Parietal lobe (tissue), 2 donors: Measurements from ENCODE around the gene GSTP1. TPM values are rescaled to one million over a fixed set of nuclear protein-coding genes. Genes with fewer than 3 reads are reported as not detected.

Experiments
- small RNA-seq: library from RNA; depleted of rRNA; stranded (forward); fragments of <200 nt; gene quantifications from one replicate; pipeline ENCODE3, GENCODE V24; 2014; ENCODE audit warnings: low replicate concordance
- total RNA-seq: library from RNA; depleted of rRNA; stranded (reverse); fragments of >200 nt; gene quantifications from one replicate; pipeline ENCODE4 v1.2.3, GENCODE V29; 2014

Gene GSTP1
- total RNA-seq: 151 TPM

GRCh38 chr11:67583247-67584204 lies at the start of gene GSTP1:
Gene GSTP1 (plus strand): TSS chr11:67583812. CDS start chr11:67583844, 32 bp downstream.

GRCh38 chr11:67606492-67607295 lies 23.1 kb downstream of the GSTP1 start, which contains the start of gene NDUFV1:
Gene NDUFV1 (plus strand): TSS chr11:67606936. CDS start chr11:67607005, 69 bp downstream.

GRCh38 chr11:67629386-67630227 lies 46.0 kb downstream of the GSTP1 start, which contains the start of gene NUDT8:
Gene NUDT8 (minus strand): TSS chr11:67629937. CDS start chr11:67629911, 26 bp downstream.

Small RNA genes lying within 50 kb of the gene (small RNA-seq; reads per million reads assigned to genes)
- not detected for gene AP003385.3

Other genes with a start within 250 kb of the GSTP1 start
- 5.9 TPM for gene POLD4, start 230.3 kb upstream of the GSTP1 start, total RNA-seq
- gene CLCF1, start 210.2 kb upstream of the GSTP1 start, total RNA-seq: 0.31 TPM
- 27.5 TPM for gene RAD9A, start 191.8 kb upstream of the GSTP1 start, total RNA-seq
- gene PPP1CA, start 182.0 kb upstream of the GSTP1 start, total RNA-seq: 57.0 TPM
- gene TBC1D10C, start 179.7 kb upstream of the GSTP1 start, total RNA-seq: 0.31 TPM
- 0.31 TPM for gene CARNS1, start 168.1 kb upstream of the GSTP1 start, total RNA-seq
- gene RPS6KB2, start 155.3 kb upstream of the GSTP1 start, total RNA-seq: 16.0 TPM
- 0.63 TPM for gene PTPRCAP, start 146.1 kb upstream of the GSTP1 start, total RNA-seq
- 24.4 TPM for gene CORO1B, start 140.3 kb upstream of the GSTP1 start, total RNA-seq
- gene GPR152, start 131.1 kb upstream of the GSTP1 start, total RNA-seq: not detected
- gene CABP4, start 128.5 kb upstream of the GSTP1 start, total RNA-seq: not detected
- gene TMEM134, start 114.6 kb upstream of the GSTP1 start, total RNA-seq: 19.7 TPM
- gene AIP, start 100.8 kb upstream of the GSTP1 start, total RNA-seq: 46.0 TPM
- gene PITPNM1, start 78.4 kb upstream of the GSTP1 start, total RNA-seq: 39.1 TPM
- gene CDK2AP2, start 75.7 kb upstream of the GSTP1 start, total RNA-seq: 6.6 TPM
- not detected for gene CABP2, start 60.4 kb upstream of the GSTP1 start, total RNA-seq
- 174 TPM for gene NDUFV1, start 23.1 kb downstream of the GSTP1 start, total RNA-seq
- gene NUDT8, start 46.1 kb downstream of the GSTP1 start, total RNA-seq: 4.4 TPM
- gene TBX10, start 56.0 kb downstream of the GSTP1 start, total RNA-seq: not detected
- gene ACY3, start 66.9 kb downstream of the GSTP1 start, total RNA-seq: not detected
- not detected for gene ALDH3B2, start 90.8 kb downstream of the GSTP1 start, total RNA-seq